HepG2 (cell line): ENCODE results near the gene CCT3. TPM values are rescaled to one million over a fixed set of nuclear protein-coding genes. Genes with fewer than 3 reads are reported as not detected.
A peak's percentile ranks its signal among the peaks of the same experiment; 100 is the strongest.

Experiments used
- ATAC-seq: fragments of 200-7000 bp; cut with Tn5 transposase; 3 replicates; pipeline ENCODE4 v1.9.1; 2020; ENCODE audit warnings: mild to moderate bottlenecking, moderate library complexity
- BruUV-seq: library from RNA; stranded (reverse); fragments of 400-500 nt; replicated peaks from 2 replicates; lab custom pipeline; 2021; lab: Mats Ljungman, UMichigan
- CTCF ChIA-PET: fragments of 300-600 bp; formaldehyde crosslinking; extraction: SDS; loops from one replicate; lab custom pipeline; 2021; ENCODE audit warnings: low total read pairs, inconsistent platforms, low intra/inter-chr PET ratio; lab: Yijun Ruan, JAX
- POLR2A ChIA-PET: fragments of 350-600 bp; sonication (Branson Sonifier 250); formaldehyde crosslinking; loops from one replicate; lab custom pipeline; 2020; ENCODE audit warnings: antibody characterized with exemption, inconsistent platforms; lab: Yijun Ruan, JAX
- DNase-seq: peaks from one replicate; pipeline ENCODE4 v3.0.0-alpha.2; 2015; ENCODE audit warnings: low spot score
- FAIRE-seq: peaks from 3 replicates; lab custom pipeline; 2011; peaks lifted over from hg19 to GRCh38; lab: Jason Lieb, UNC
- H2AFZ ChIP-seq: one replicate; pipeline ENCODE4 v1.6.1; 2011; ENCODE audit warnings: low read length, inconsistent platforms
- H3K27ac ChIP-seq: fragments of 300-600 bp; 3 replicates; pipeline ENCODE4 v1.8.0; 2011; ENCODE audit warnings: mixed run types, mild to moderate bottlenecking, mixed read lengths, low read length, inconsistent platforms; ENCODE audit not compliant: insufficient read depth; ENCODE audit errors: extremely low read length
- H3K27me3 ChIP-seq, 2 experiments: fragments of 200-600 bp in 1 of 2; 2 replicates in 1 of 2; 3 replicates in 1 of 2; pipeline versions ENCODE4 v1.6.0 to v1.8.0; 2011; ENCODE audit warnings: low read length in 2 of 2, mild to moderate bottlenecking in 2 of 2, moderate library complexity in 2 of 2, inconsistent platforms in 1 of 2; ENCODE audit not compliant: insufficient read depth in 2 of 2, control insufficient read depth in 1 of 2
- H3K36me3 ChIP-seq, 2 experiments: fragments of 200-600 bp in 1 of 2; replicated peaks in 1 of 2; 2 replicates in 1 of 2; 3 replicates in 1 of 2; pipeline versions ENCODE4 v1.5.1 to v1.8.0; 2011; ENCODE audit warnings: low read length in 2 of 2, inconsistent platforms in 1 of 2; ENCODE audit not compliant: insufficient read depth in 2 of 2, control insufficient read depth in 1 of 2
- H3K4me1 ChIP-seq: 2 replicates; pipeline ENCODE4 v1.5.1; 2012; ENCODE audit warnings: low read length, inconsistent platforms; ENCODE audit not compliant: insufficient read depth
- H3K4me2 ChIP-seq: 2 replicates; pipeline ENCODE4 v1.6.0; 2011; ENCODE audit warnings: low read depth, low read length, inconsistent platforms
- H3K4me3 ChIP-seq, 3 experiments: fragments of 200-600 bp in 1 of 3; sonication (generic), shearing (Covaris generic) in 1 of 3; replicated peaks in 1 of 3; 2 replicates each; pipeline ENCODE4 v1.5.1; 2011 to 2016; ENCODE audit warnings: low read length in 3 of 3, inconsistent platforms in 2 of 3, low read depth in 2 of 3, mild to moderate bottlenecking in 2 of 3, control low read depth in 1 of 3, mixed read lengths in 1 of 3; ENCODE audit not compliant: insufficient read depth in 1 of 3
- H3K79me2 ChIP-seq: one replicate; pipeline ENCODE4 v1.6.1; 2011; ENCODE audit warnings: low read length, inconsistent platforms; ENCODE audit not compliant: insufficient read depth
- H3K9ac ChIP-seq: 2 replicates; pipeline ENCODE4 v1.6.0; 2011; ENCODE audit warnings: mild to moderate bottlenecking, low read depth, low read length, inconsistent platforms; ENCODE audit not compliant: insufficient read depth
- H3K9me3 ChIP-seq: 2 replicates; pipeline ENCODE4 v1.5.1; 2012; ENCODE audit warnings: mild to moderate bottlenecking, low read length
- H4K20me1 ChIP-seq: 2 replicates; pipeline ENCODE4 v1.6.0; 2011; ENCODE audit warnings: inconsistent platforms, mild to moderate bottlenecking, low read length, moderate library complexity; ENCODE audit not compliant: insufficient read depth
- HDAC1 ChIP-seq: sonication (generic); formaldehyde crosslinking; IDR thresholded peaks from 2 replicates; pipeline ENCODE4 v1.5.1; 2020; ENCODE audit warnings: mild to moderate bottlenecking, missing genetic modification reagents
- KDM1A ChIP-seq: IDR thresholded peaks from 2 replicates; pipeline ENCODE4 v1.6.1; 2016; ENCODE audit warnings: missing compliant biosample characterization
- MIXL1 ChIP-seq: IDR thresholded peaks from 2 replicates; pipeline ENCODE4 v1.6.1; 2016
- NONO ChIP-seq, 2 experiments: fragments of 450-650 bp in 1 of 2; sonication (generic) in 1 of 2; formaldehyde crosslinking in 1 of 2; IDR thresholded peaks in 1 of 2; conservative IDR thresholded peaks in 1 of 2; 2 replicates each; pipeline versions ENCODE4 v1.6.1 to v1.8.0; 2017 to 2022; ENCODE audit warnings: mild to moderate bottlenecking in 1 of 2, missing genetic modification reagents in 1 of 2, moderate library complexity in 1 of 2
- RARA ChIP-seq: IDR thresholded peaks from 2 replicates; pipeline ENCODE4 v1.6.1; 2016; ENCODE audit warnings: missing genetic modification reagents, missing compliant biosample characterization
- ZMYM2 ChIP-seq: sonication (generic); formaldehyde crosslinking; IDR thresholded peaks from 2 replicates; pipeline ENCODE4 v1.8.0; 2022; ENCODE audit warnings: mild to moderate bottlenecking, missing genetic modification reagents
- ZMYM3 ChIP-seq: sonication (generic); formaldehyde crosslinking; IDR thresholded peaks from 2 replicates; pipeline ENCODE4 v1.5.1; 2020; ENCODE audit warnings: mild to moderate bottlenecking, missing genetic modification reagents
- ZNF12 ChIP-seq: sonication (generic); formaldehyde crosslinking; IDR thresholded peaks from 2 replicates; pipeline ENCODE4 v1.5.0; 2020; ENCODE audit warnings: missing genetic modification reagents
- ZNF230 ChIP-seq: sonication (generic); formaldehyde crosslinking; IDR thresholded peaks from 2 replicates; pipeline ENCODE4 v1.4.0; 2020; ENCODE audit warnings: mild to moderate bottlenecking, missing genetic modification reagents
- ZNF460 ChIP-seq: sonication (generic); formaldehyde crosslinking; IDR thresholded peaks from 2 replicates; pipeline ENCODE4 v1.5.1; 2020; ENCODE audit warnings: missing genetic modification reagents, mild to moderate bottlenecking, borderline replicate concordance
- ZNF768 ChIP-seq: sonication (generic); formaldehyde crosslinking; IDR thresholded peaks from 2 replicates; pipeline ENCODE4 v1.4.0; 2020; ENCODE audit warnings: missing genetic modification reagents
- ZNF841 ChIP-seq: sonication (generic); formaldehyde crosslinking; IDR thresholded peaks from 2 replicates; pipeline ENCODE4 v1.8.1; 2023; ENCODE audit warnings: missing genetic modification reagents, borderline replicate concordance
- WGBS: methylation state at CpG from one replicate; pipeline ENCODE4 v1.1.6; 2017; ENCODE audit warnings: low lambda C conversion rate; 5-methylcytosine and 5-hydroxymethylcytosine counted together
- in situ Hi-C: cut with HindIII; loops from 2 replicates; pipeline ENCODE4 v1.10.0; 2017; ENCODE audit warnings: low pct_unique_long_range_greater_than_20kb; ENCODE audit not compliant: extremely low pct_ligation_motif_present
- intact Hi-C: fragments of 100-400 bp; cut with micrococcal nuclease; formaldehyde crosslinking; loops from one replicate; pipeline ENCODE4 v1.10.0; 2022; ENCODE audit not compliant: unreplicated experiment
- polyA plus RNA-seq, 8 experiments: library from polyadenylated mRNA; depleted of rRNA in 3 of 8; stranded (reverse) in 7 of 8; unstranded in 1 of 8; fragments of >200 nt; fragmentation: Illumina TruSeq in 4 of 8; extraction: Trizol in 4 of 8; gene quantifications; 2 replicates each; pipeline versions ENCODE4 v1.2.1 to v1.2.3, GENCODE V29; 2011 to 2016; ENCODE audit warnings: low read depth in 4 of 8, missing spikeins in 1 of 8, mixed read lengths in 1 of 8; ENCODE audit not compliant: insufficient read depth in 1 of 8
- total RNA-seq, 5 experiments: library from RNA; depleted of rRNA; stranded (reverse); fragments of >200 nt; fragmentation: Illumina TruSeq; extraction: Trizol; gene quantifications; 2 replicates each; pipeline ENCODE4 v1.2.3, GENCODE V29; 2016; ENCODE audit warnings: low read depth in 1 of 5
- TF ChIP-seq, protein P1 (sequence below): sonication (generic); formaldehyde crosslinking; IDR thresholded peaks from 2 replicates; pipeline ENCODE4; 2020; ENCODE audit warnings: missing genetic modification reagents, mild to moderate bottlenecking, borderline replicate concordance
- TF ChIP-seq, protein P2 (sequence below), 2 experiments: sonication (generic) in 1 of 2; formaldehyde crosslinking in 1 of 2; IDR thresholded peaks; 2 replicates each; pipeline versions ENCODE4 v1.6.1 to v1.9.0; 2014 to 2022; ENCODE audit warnings: antibody characterized with exemption in 1 of 2, borderline replicate concordance in 1 of 2, inconsistent platforms in 1 of 2, low read depth in 1 of 2, missing genetic modification reagents in 1 of 2

CCT3 gene
- total and polyA plus RNA-seq, 2 of the 13 experiments (the other 11 are each of a cell fraction or from before 2014, with no cell fraction given), result 319 to 615 TPM

DNA sequence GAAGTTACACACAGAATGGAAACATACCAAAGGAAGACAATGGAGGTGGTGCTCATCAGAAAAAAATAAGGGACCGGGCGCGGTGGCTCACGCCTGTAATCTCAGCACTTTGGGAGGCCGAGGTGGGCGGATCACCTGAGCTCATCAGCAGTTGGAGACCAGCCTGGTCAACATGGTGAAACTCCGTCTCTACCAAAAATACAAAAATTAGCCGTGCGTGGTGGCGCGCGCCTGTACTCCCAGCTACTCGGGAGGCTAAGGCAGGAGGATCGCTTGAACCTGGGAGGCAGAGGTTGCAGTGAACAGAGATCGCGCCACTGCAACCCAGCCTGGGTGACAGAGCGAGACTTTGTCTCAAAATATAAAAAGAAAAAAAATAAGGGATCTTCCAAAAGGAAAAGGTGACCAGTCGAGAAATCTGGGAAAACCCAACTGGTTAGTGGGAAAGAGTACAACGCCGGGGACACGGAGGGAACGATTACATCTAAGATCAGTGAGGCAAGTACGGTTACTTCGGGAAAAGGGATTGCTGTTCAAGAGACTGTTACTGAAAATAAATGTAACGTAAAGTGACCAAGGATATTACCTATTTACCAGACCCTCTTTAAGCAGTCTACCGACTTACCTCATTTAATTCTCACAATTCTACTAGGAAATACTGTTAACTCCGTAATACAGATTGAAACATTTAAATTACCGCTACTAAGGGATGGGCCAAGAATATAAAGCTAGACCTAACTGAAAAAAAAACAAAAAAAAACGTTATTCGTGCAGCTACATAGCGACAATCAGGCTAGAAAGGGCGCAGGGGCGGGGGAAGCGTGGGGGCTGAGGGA lies 822 bp downstream of the CCT3 start:
- peaks cover 3 to 34% of the 10 kb centered on the region in 2 experiments; a peak in 4 of 5 replicates for H3K36me3 ChIP-seq
- H3K4me2 ChIP-seq, result peak overlapping the region; percentile 88
- in situ Hi-C loops, result no loop called here
- peaks cover 25% of the 10 kb centered on the region for H3K4me1 ChIP-seq
- DNase-seq (no peak), FAIRE-seq (no peak), ATAC-seq (no peak)
- H3K27ac ChIP-seq, result peak overlapping the region; percentile 85
- intact Hi-C loops, result loop anchor here (5.0 kb wide), 2 partner anchors 35 to 45 kb away; no protein-coding TSS in a partner anchor
- no peak overlapping the region for H2AFZ ChIP-seq
- ChIA-PET POLR2A (interaction anchor here (0.8 to 2.9 kb wide), 11 partner anchors 20 to 219 kb away, joined by 3 to 22 read pairs (median 4); partner anchors contain the start of genes PMF1, RHBG and SMG5), CTCF (no interaction called here)
- peak overlapping the region; percentile 87 to 94 (median 92) for H3K4me3 ChIP-seq
- 8% methylated on average over 34 of the region's 34 CpGs for WGBS
- no peaks in the 10 kb centered on the region; a peak in 1 of 5 replicates for H3K27me3 ChIP-seq
- peaks cover 17% of the 10 kb centered on the region for H4K20me1 ChIP-seq
- peak overlapping the region; percentile 85 for H3K9ac ChIP-seq
- H3K9me3 ChIP-seq, result no peaks in the 10 kb centered on the region
- H3K79me2 ChIP-seq, result peaks cover 43% of the 10 kb centered on the region
- TSS peak; percentile 48 for BruUV-seq
- peak; percentile 85 for TF ChIP-seq ZNF768 (CRISPR knock-in tag)
- peak; percentile 96 for TF ChIP-seq ZMYM3 (CRISPR knock-in tag)
- no peak for TF ChIP-seq ZNF841 (CRISPR knock-in tag)
- TF ChIP-seq KDM1A (CRISPR knock-in tag), result 0 out of 2 replicates have a peak, but pooled peaks have one; percentile 19
- 0 out of 2 replicates have a peak, but pooled peaks have one; percentile 1 for TF ChIP-seq ZNF230
- TF ChIP-seq ZMYM2 (CRISPR knock-in tag), result peak; percentile 17; the same call in 1 of the 2 replicates
- TF ChIP-seq ZNF460, result peak; percentile 99
- TF ChIP-seq RARA (CRISPR knock-in tag), result no peak
- TF ChIP-seq, protein P1, sequence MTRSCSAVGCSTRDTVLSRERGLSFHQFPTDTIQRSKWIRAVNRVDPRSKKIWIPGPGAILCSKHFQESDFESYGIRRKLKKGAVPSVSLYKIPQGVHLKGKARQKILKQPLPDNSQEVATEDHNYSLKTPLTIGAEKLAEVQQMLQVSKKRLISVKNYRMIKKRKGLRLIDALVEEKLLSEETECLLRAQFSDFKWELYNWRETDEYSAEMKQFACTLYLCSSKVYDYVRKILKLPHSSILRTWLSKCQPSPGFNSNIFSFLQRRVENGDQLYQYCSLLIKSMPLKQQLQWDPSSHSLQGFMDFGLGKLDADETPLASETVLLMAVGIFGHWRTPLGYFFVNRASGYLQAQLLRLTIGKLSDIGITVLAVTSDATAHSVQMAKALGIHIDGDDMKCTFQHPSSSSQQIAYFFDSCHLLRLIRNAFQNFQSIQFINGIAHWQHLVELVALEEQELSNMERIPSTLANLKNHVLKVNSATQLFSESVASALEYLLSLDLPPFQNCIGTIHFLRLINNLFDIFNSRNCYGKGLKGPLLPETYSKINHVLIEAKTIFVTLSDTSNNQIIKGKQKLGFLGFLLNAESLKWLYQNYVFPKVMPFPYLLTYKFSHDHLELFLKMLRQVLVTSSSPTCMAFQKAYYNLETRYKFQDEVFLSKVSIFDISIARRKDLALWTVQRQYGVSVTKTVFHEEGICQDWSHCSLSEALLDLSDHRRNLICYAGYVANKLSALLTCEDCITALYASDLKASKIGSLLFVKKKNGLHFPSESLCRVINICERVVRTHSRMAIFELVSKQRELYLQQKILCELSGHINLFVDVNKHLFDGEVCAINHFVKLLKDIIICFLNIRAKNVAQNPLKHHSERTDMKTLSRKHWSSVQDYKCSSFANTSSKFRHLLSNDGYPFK (CRISPR knock-in tag), result no peak
- no peak for TF ChIP-seq ZNF12 (CRISPR knock-in tag)
- TF ChIP-seq NONO (IDR thresholded peaks at IDR 0.05), result no peak
- peak; percentile 9; the same call in 1 of the 2 replicates for TF ChIP-seq NONO (CRISPR knock-in tag; conservative IDR thresholded peaks at IDR 0.05)
- no peak for TF ChIP-seq MIXL1
- TF ChIP-seq, protein P2, sequence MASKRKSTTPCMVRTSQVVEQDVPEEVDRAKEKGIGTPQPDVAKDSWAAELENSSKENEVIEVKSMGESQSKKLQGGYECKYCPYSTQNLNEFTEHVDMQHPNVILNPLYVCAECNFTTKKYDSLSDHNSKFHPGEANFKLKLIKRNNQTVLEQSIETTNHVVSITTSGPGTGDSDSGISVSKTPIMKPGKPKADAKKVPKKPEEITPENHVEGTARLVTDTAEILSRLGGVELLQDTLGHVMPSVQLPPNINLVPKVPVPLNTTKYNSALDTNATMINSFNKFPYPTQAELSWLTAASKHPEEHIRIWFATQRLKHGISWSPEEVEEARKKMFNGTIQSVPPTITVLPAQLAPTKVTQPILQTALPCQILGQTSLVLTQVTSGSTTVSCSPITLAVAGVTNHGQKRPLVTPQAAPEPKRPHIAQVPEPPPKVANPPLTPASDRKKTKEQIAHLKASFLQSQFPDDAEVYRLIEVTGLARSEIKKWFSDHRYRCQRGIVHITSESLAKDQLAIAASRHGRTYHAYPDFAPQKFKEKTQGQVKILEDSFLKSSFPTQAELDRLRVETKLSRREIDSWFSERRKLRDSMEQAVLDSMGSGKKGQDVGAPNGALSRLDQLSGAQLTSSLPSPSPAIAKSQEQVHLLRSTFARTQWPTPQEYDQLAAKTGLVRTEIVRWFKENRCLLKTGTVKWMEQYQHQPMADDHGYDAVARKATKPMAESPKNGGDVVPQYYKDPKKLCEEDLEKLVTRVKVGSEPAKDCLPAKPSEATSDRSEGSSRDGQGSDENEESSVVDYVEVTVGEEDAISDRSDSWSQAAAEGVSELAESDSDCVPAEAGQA (IDR thresholded peaks at IDR 0.05; ENCODE audit: low read depth), result no peak
- TF ChIP-seq, protein P2 (CRISPR knock-in tag; IDR thresholded peaks at IDR 0.05; ENCODE audit: borderline replicate concordance), result no peak
- 0 out of 2 replicates have a peak, but pooled peaks have one; percentile 28 for TF ChIP-seq HDAC1 (CRISPR knock-in tag)
